DOHH2 (cell line): ENCODE results near the gene GUCA2B.

Experiments
- H3F3A ChIP-seq: fragments of 200-600 bp; sonication (generic), shearing (Covaris generic); 2 replicates; pipeline ENCODE4 v1.6.0; 2016; ENCODE audit warnings: antibody characterized with exemption, mild to moderate bottlenecking; ENCODE audit not compliant: control insufficient read depth, insufficient read depth
- H3K27ac ChIP-seq: fragments of 200-600 bp; sonication (generic); 2 replicates; pipeline ENCODE4 v1.5.1; 2014; ENCODE audit warnings: low read depth, mild to moderate bottlenecking, low read length, moderate library complexity
- H3K27me3 ChIP-seq: fragments of 200-600 bp; sonication (generic); 2 replicates; pipeline ENCODE4 v1.6.1; 2014; ENCODE audit warnings: mild to moderate bottlenecking, low read length, mixed read lengths; ENCODE audit not compliant: control insufficient read depth
- H3K36me3 ChIP-seq: fragments of 200-600 bp; sonication (generic); 2 replicates; pipeline ENCODE4 v1.6.1; 2014; ENCODE audit warnings: mild to moderate bottlenecking, low read length, moderate library complexity, mixed read lengths; ENCODE audit not compliant: control insufficient read depth
- H3K4me1 ChIP-seq: fragments of 200-600 bp; sonication (generic); 2 replicates; pipeline ENCODE4 v1.6.1; 2014; ENCODE audit warnings: mild to moderate bottlenecking, low read length, mixed read lengths; ENCODE audit not compliant: control insufficient read depth
- H3K4me2 ChIP-seq: fragments of 200-600 bp; sonication (generic); 2 replicates; pipeline ENCODE4 v1.6.0; 2014; ENCODE audit warnings: mild to moderate bottlenecking, low read length, moderate library complexity
- H3K4me3 ChIP-seq: fragments of 200-600 bp; sonication (generic); 2 replicates; pipeline ENCODE4 v1.5.1; 2014; ENCODE audit warnings: mild to moderate bottlenecking, low read length, mixed read lengths
- H3K79me2 ChIP-seq: fragments of 200-600 bp; sonication (generic); 2 replicates; pipeline ENCODE4 v1.6.1; 2014; ENCODE audit warnings: mild to moderate bottlenecking, low read length, mixed read lengths; ENCODE audit not compliant: control insufficient read depth
- H3K9me2 ChIP-seq: fragments of 200-600 bp; sonication (generic); replicated peaks from 2 replicates; pipeline ENCODE4 v1.6.1; 2014; ENCODE audit warnings: mild to moderate bottlenecking, low read length, mixed read lengths; ENCODE audit not compliant: control insufficient read depth
- H3K9me3 ChIP-seq: fragments of 200-600 bp; sonication (generic); 2 replicates; pipeline ENCODE4 v1.6.1; 2014; ENCODE audit warnings: antibody characterized with exemption, low read length, mixed read lengths; ENCODE audit not compliant: control insufficient read depth, insufficient read depth
- H4K20me1 ChIP-seq: fragments of 200-600 bp; sonication (generic); 2 replicates; pipeline ENCODE4 v1.6.0; 2014; ENCODE audit warnings: low read depth, mild to moderate bottlenecking, antibody characterized with exemption, low read length, moderate library complexity; ENCODE audit not compliant: control insufficient read depth, insufficient read depth
- EZH2phosphoT487 ChIP-seq: fragments of 200-600 bp; sonication (generic); IDR thresholded peaks from 2 replicates; pipeline ENCODE4 v1.6.1; 2017; ENCODE audit warnings: borderline replicate concordance, mild to moderate bottlenecking, antibody characterized with exemption, low read length, moderate library complexity, mixed read lengths
- TF ChIP-seq, protein P1 (sequence below): fragments of 200-600 bp; sonication (generic); IDR thresholded peaks from one replicate; pipeline ENCODE4 v1.5.1; 2014; ENCODE audit warnings: antibody characterized with exemption, mild to moderate bottlenecking, low read depth, low read length; ENCODE audit not compliant: poor library complexity, severe bottlenecking

The GUCA2B gene

DNA sequence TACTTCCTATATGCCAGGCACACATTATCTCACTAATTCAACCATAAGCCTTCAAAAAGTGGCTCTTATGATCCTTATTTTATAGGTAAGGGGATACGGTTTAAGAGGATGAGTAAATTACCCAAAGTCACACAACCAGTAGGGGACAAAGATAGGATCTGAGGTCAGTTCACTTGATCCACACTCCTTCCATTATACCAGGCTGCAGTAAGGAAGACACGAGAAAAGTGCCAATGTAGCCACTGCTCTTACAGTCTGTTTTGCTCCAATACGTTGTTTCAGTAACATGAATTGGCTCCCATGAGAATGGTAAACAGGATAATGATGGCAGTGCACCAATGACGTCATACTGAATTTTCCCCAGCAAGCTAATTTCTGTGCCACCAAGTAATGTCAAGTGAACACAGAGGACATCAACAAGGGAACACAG is 26.7 kb downstream of the GUCA2B start:
- no peaks in the 10 kb centered on the region for H3K79me2 ChIP-seq
- no peak overlapping the region for H3K27ac ChIP-seq
- H4K20me1 ChIP-seq = no peaks in the 10 kb centered on the region
- no peaks in the 10 kb centered on the region for H3K9me2 ChIP-seq
- no peaks in the 10 kb centered on the region for H3K9me3 ChIP-seq
- H3K4me2 ChIP-seq = no peak overlapping the region
- no peak for TF ChIP-seq EZH2phosphoT487
- TF ChIP-seq, protein P1, sequence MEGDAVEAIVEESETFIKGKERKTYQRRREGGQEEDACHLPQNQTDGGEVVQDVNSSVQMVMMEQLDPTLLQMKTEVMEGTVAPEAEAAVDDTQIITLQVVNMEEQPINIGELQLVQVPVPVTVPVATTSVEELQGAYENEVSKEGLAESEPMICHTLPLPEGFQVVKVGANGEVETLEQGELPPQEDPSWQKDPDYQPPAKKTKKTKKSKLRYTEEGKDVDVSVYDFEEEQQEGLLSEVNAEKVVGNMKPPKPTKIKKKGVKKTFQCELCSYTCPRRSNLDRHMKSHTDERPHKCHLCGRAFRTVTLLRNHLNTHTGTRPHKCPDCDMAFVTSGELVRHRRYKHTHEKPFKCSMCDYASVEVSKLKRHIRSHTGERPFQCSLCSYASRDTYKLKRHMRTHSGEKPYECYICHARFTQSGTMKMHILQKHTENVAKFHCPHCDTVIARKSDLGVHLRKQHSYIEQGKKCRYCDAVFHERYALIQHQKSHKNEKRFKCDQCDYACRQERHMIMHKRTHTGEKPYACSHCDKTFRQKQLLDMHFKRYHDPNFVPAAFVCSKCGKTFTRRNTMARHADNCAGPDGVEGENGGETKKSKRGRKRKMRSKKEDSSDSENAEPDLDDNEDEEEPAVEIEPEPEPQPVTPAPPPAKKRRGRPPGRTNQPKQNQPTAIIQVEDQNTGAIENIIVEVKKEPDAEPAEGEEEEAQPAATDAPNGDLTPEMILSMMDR = no peak
- no peaks in the 10 kb centered on the region for H3K27me3 ChIP-seq
- H3K4me1 ChIP-seq = peaks cover 3% of the 10 kb centered on the region; the same call in 1 of the 2 replicates
- H3K4me3 ChIP-seq = no peak overlapping the region
- H3F3A ChIP-seq = no peaks in the 10 kb centered on the region
- H3K36me3 ChIP-seq = peaks cover 30% of the 10 kb centered on the region

DNA sequence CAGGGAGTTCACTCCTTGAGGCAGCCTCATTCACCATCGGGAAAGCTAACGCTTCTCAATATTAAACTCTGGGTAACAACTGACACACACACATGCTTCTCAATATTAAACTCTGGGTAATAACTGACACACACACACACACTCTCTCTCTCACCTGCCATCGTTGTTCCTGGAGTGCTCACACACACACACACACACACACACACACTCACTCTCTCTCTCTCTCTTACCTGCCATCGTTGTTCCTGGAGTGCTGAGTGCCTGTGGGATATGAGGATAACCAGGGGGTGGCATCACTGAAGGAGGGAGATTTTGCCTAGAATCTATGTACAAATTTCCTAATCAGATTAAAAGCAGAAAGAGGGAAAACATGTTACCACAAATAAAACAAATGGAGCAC is 28.5 kb downstream of the GUCA2B start:
- H3K4me1 ChIP-seq = peaks cover 3% of the 10 kb centered on the region; the same call in 1 of the 2 replicates
- no peaks in the 10 kb centered on the region for H3K27me3 ChIP-seq
- no peaks in the 10 kb centered on the region for H3K9me3 ChIP-seq
- no peak overlapping the region for H3K4me2 ChIP-seq
- H3K79me2 ChIP-seq = no peaks in the 10 kb centered on the region
- TF ChIP-seq, protein P1 = no peak
- TF ChIP-seq EZH2phosphoT487 = no peak
- H3K27ac ChIP-seq = no peak overlapping the region
- no peak overlapping the region for H3K4me3 ChIP-seq
- H4K20me1 ChIP-seq = no peaks in the 10 kb centered on the region
- H3F3A ChIP-seq = no peaks in the 10 kb centered on the region
- peaks cover 34% of the 10 kb centered on the region for H3K36me3 ChIP-seq
- no peaks in the 10 kb centered on the region for H3K9me2 ChIP-seq

DNA sequence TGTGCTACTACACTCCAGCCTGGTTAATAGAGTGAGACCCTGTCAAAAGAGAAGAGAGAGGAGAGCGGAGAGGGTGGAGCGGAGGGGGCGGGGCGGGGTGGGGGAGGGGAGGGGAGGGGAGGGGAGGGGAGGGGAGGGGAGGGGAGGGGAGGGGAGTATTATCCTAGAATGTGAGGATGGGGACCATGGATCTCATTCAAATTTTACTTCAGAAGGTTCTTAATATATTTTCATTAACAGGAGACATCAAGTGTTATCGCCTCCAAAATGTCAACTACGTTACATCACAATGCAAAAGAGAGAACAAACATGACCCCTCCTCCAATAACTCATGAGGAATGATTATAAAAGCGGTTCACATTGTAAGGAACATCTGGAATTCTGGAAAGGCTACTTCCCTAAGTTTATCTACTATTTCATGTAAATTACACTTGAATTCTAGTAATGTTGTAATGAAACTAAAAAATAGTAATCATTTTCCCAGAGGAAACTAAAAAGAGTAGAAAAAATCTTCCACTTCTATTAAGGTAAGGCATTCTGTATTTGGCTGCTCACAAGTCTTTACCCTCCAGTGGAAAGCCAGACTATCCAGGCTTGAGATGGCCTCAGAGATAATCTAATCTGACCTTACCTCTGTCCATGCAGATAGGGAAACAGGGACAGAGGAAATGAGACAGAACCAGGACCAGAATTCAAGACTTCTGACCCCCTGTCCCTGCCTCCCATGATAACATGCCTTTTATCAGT is 30.2 kb downstream of the GUCA2B start:
- Histone ChIP-seq H3K9me3 (no peaks in the 10 kb centered on the region), H3K4me2 (no peak overlapping the region), H3K27me3 (no peaks in the 10 kb centered on the region), H3K79me2 (no peaks in the 10 kb centered on the region), H3K4me3 (no peak overlapping the region), H3K36me3 (peaks cover 36% of the 10 kb centered on the region), H3K9me2 (no peaks in the 10 kb centered on the region), H3K4me1 (peaks cover 3% of the 10 kb centered on the region; the same call in 1 of the 2 replicates), H3K27ac (no peak overlapping the region), H4K20me1 (no peaks in the 10 kb centered on the region), H3F3A (no peaks in the 10 kb centered on the region)
- TF ChIP-seq EZH2phosphoT487 = no peak
- TF ChIP-seq, protein P1 = no peak
